T1000 (cell line): ENCODE measurements around the gene SPEN.

Experiments used
- DNase-seq: peaks from one replicate; lab custom pipeline; 2025; ENCODE audit warnings: mixed read lengths; lab: John Stamatoyannopoulos, UW

The SPEN gene

DNA sequence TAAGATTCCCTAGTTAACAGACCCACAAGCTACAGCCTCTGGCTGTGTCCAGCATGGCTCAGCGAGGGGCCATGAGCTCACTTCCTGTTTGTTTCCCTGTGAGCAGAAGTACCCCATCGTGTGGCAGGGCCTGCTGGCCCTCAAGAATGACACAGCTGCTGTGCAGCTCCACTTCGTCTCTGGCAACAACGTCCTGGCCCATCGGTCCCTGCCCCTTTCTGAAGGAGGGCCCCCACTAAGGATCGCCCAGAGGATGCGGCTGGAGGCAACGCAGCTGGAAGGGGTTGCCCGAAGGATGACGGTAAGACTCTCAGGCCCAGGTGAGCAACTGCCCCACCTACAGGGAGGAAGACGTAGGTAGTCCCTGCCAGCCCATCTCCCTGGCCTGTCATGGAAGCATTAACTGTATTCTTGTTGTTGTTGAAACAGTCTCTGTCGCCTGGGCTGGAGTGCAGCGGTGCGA is 90.2 kb downstream of the SPEN start:
- no peak for DNase-seq

DNA sequence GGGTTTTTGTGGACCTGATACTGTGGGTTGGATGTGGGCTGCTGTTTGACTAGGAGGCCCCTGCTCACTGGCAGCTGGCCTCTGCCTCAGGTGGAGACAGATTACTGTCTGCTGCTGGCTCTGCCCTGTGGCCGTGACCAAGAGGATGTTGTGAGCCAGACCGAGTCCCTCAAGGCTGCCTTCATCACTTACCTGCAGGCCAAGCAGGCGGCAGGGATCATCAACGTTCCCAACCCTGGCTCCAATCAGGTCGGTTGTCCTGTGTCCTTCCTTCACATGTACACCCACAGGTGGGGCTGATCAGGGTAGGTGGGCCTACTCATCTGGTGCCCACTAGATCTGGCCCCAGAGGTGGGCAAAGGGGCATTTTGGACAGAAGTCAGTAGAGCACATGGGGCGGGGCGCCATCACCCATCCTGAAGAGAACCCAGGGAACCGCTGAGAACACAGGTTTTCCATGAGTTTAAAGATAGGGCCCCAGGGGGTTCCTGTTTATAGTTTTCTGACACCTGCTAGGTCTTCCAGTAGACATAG is 91.2 kb downstream of the SPEN start:
- DNase-seq: no peak

- no peak for DNase-seq
These were observed 91.9 kb downstream of the SPEN start for GRCh38 chr1:15939181-15940109.

- no peak for DNase-seq
These were observed 92.9 kb downstream of the SPEN start for GRCh38 chr1:15940110-15941043.

- DNase-seq: no peak
These were observed 93.7 kb downstream of the SPEN start for GRCh38 chr1:15941044-15941840.

GRCh38 chr1:15941899-15942660 is 94.6 kb downstream of the SPEN start:
- no peak for DNase-seq

DNA sequence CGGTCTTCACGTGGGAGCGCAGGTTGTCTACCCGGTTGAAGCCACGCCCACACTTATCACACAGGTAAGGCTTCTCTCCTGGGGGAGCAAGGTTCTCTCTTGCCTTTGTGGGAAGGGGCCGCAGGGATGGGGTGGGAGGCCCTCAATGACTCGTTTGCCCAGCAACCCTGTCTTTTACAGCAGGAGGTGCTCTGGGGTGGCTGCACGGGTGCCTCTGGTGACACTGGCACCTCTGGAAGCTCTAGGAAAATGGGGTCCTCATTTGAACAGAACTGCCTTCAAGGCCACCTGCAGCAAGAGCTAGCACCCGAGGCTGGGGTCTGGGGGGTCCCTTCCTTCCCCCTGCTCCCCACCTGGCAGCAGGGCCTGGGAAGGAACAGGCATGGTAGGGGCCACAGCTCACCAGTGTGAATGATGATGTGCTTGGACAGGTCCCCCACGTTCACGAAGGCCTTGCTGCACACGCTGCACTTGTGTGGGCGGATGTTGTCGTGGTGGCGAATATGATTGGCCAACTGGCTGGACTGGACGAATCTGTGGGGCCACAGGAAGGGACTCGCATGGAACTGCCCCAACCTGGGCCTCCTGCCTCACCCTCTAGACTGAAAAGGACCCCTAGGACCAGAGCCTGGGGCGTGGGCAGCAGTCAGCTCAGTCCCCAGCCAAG is 95.3 kb downstream of the SPEN start:
- no peak for DNase-seq

DNA sequence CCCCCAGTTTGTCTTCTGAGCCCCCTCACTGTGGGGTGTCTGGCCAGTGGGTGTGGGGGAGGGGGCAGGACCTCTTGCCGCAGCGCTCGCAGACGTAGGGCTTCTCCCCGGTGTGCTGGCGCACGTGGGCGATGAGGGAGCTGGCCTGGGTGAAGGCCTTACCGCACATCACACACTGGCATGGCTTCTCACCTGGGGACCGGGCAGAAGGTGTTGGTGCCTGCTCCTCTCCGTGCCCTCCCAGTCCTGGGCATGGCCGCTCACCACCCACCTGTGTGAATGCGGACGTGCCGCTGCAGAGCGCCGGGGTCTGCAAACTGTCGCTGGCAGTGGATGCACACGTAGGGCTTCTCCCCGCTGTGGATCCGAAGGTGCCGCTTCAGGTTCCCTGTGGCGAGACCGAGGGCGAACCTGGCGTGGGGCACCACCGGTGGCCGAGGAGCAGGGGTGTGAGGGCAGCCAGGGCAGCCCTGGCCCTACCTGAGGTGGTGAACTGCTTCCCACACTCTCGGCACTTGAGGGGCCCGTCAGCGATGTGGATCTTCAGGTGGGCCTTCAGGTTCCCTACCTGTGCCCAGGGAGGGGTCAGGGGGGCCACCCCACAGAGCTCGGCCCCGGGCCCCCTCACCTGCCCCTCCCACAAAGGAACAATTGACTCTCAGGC is 96.0 kb downstream of the SPEN start:
- no peak for DNase-seq

- DNase-seq: no peak
These were observed 96.4 kb downstream of the SPEN start for GRCh38 chr1:15943992-15944307.

DNA sequence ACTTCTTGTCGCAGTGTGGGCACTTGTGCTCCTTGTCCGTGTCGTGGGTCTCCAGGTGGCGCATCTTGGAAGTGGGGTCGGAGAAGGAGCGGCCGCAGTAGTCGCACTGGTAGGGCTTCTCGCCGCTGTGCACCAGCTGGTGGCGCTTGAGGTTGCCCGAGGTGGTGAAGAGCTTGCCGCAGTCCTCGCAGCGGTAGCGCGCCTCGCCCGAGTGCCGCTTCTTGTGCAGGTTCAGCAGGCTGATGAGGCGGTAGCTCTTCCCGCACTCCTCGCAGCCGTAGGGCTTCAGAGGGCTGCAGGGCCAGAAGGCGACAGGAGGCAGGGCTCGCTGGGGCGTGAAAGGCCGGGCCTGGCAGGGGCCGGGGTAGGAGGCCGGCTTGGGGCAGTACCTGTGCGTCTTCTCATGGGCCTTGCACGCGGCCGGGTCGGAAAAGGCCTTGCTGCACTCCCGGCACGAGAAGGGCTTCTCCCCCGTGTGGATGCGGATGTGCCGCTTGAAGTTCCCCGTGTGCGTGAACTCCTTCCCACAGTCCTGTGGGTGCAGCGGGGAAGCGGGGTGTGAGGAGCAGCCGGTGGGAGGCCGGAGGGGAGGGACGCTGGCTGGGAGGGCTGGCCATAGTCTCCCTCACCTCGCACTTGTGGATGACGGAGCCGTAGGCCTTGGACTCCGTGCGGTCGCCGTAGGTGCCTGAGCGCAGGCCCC is 97.0 kb downstream of the SPEN start:
- no peak for DNase-seq

DNA sequence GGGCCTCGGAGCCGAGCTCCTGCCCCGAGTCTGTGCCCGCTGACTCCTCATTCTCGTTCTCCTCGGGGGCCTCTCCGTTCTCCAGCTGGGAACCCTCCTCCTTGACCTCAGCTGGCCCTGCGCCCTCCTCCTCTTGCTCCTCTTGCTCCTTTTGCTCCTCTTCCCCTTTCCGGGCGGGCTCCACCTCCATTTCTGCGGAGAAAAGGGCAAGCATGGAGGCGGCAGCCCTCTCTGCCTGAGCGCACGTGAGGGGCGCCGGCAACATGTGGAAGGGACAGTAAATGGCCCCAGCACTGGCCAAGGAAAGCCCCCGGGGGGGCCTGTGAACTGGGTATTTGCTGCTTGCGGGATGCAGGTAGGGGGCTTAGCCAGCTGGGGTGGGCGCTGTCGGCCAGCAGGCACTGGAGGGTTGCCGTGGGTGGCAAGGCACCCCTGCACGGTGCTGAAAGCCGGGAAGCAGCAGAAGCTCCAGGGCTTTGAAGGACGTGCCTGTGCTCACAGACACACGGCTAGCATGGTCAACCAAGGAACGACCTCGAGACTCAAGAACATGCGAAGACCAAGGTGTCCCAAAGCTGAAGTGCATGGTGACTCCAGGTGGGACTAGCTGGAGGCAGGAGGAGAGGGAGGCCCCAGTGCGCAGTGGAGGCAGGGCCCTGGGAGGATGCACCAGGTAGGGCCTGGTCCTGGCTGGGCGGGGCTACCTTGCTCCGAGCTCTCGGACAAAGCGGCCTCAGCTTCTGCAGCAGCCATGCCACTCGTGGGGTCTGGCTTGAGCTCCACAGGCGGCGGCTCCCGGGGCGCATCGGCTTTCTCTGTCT is 97.7 kb downstream of the SPEN start:
- DNase-seq: no peak

GRCh38 chr1:15945832-15946448 is 98.4 kb downstream of the SPEN start:
- no peak for DNase-seq

DNA sequence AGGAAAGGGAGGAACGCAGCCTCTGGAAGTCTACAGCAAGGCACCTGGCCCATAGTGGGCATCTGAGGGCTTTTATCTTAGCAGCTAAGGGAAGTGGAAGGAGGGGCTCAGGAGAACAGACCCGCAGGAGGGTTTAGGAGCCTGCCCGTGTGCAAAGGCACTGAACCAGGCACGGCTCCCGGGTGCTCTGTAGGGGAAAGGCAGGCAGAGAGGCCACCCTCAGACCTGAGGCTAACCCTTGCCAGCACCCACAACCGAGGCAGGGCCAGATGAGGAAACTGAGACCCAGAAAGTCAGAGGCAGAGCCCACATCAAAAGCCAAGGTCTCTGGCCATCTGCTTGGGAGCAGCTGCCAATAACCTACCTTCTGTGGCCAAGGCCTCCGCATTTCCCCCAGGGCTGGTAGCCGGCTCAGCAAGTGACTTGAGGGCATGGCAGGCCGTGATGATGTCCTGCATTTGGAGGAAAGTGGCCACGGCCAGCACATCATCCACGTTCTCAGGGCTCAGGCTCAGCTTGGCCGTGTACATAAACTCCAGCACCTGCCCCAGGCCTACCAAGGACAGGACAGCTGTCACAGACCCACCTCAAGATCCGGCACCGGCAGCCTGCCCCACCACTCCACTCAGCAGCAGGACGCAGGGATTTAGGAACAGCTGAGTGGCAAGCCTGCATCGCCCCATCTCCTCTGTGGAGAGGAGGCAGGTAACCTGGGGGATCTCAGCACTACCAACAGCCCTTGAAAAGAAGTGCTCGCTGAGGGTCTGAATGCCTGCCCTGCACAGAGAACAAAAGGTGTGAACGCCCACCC is 99.3 kb downstream of the SPEN start:
- DNase-seq: no peak

DNA sequence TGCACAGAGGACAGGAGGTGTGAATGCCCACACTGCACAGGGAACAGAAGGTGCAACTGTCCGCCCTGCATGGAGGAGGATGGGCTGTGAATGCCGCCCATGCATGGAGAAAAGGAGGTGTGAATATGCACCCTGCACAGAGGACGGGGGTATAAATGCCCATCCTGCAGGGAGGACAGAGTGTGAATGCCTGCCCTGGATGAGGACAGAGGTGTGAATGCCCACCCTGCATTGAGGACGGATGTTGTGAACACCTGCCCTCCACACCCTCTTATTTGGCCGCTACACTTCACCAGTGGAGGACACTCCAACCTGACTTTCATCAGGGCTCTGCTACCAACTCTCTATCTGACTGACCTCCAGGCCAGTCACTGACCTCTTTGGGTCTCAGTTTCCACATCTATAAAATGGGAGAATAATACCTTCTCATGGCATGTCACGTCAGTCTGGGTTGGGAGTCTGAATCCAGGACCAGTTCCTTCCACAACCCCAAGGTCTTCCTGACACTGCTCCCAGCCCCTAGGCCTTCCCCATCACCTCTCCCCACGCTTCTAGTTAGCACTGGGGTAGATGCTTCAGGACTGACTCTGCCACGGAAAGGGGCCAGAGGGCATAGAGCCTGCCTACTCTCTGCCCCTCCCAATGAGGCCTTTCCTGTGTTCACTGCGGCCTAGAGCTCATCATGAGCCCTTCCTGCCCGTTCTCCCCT is 100.0 kb downstream of the SPEN start:
- no peak for DNase-seq

DNA sequence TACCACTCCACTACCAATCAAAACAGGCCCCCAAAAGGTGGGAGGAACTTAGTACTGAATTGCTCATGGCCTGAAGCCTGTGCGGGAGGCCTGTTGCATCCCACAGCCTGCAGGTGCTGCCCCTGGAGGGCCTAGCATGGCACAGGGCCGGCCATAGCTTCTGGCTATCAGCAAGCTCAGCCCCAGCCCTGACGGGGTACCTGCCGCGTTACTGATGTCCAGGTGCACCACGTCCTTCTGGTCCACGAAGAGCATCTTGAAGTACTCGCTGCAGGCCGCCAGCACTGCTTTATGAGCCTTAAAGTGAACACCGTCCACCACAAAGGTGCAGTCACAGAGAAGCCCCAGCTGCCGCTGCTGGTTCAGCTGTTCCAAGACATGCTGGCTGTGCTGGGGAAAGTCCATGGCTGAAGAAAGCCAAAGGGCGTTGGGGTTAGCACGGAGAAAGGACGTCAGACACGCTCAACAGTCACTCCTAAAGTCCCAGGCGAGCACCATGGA is 100.6 kb downstream of the SPEN start:
- DNase-seq: no peak
